ENCODE measurements around the gene POU6F2.

DNA sequence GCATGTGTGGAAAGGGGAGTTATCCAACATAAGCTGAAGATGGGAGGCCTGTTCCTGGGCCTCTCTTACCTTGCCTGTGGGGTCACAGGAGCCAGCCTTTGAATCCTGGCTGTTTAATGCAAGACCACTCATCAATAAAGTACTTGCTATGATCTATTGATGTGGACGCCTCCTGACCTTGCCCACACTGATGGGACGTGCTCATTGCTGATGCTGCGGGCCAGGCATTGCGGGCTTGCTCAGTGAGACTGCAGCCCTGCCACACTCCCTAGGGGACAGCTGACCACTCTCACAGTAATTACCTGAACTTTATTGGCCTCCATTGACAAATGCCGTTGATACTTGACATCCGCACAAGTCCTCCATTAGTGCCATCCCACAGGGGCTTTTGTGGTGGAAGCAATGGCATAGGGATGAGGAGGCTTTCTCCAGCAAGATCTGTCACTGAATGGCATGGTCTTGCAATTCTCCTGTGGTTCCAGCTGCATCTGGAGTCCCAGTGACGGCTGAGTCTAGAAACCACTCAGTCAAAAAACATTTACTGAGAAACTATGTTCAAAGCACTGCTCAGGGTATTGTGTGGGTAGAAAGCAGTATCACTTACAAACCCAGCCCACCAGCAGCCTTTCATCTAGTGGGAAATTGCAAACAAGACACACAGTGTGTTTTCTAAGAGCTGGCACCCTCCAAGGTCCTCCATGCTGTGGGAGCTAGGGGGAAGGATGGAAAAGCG is 453.4 kb downstream of the POU6F2 start:
- TF ChIP-seq CTCF (IDR thresholded peaks at IDR 0.05): no peak
- no peak for TF ChIP-seq POLR2A (IDR thresholded peaks at IDR 0.05)
- TF ChIP-seq EP300 (IDR thresholded peaks at IDR 0.05): no peak

Data from upper lobe of left lung (tissue), 4 donors.